Effector memory CD4-positive, alpha-beta T cell (primary cell): Measurements from ENCODE around the gene ACBD7.

Experiments
- DNase-seq, 3 donors: peaks; one replicate each; pipeline ENCODE4 v3.0.0-alpha.2; 2020
- H3K27ac ChIP-seq: 2 replicates; pipeline ENCODE4 v1.7.0; 2013; ENCODE audit warnings: mild to moderate bottlenecking, low read length, moderate library complexity; ENCODE audit not compliant: insufficient read depth, poor library complexity, severe bottlenecking
- H3K27me3 ChIP-seq: replicated peaks from 2 replicates; pipeline ENCODE4 v1.7.0; 2013; ENCODE audit warnings: mild to moderate bottlenecking, low read length; ENCODE audit not compliant: insufficient read depth, control insufficient read depth, poor library complexity, severe bottlenecking
- H3K36me3 ChIP-seq: 2 replicates; pipeline ENCODE4 v1.7.0; 2013; ENCODE audit warnings: mild to moderate bottlenecking, low read length, moderate library complexity; ENCODE audit not compliant: control insufficient read depth, insufficient read depth
- H3K4me1 ChIP-seq: 2 replicates; pipeline ENCODE4 v1.7.0; 2013; ENCODE audit warnings: low read length, mild to moderate bottlenecking; ENCODE audit not compliant: control insufficient read depth, insufficient read depth, poor library complexity, severe bottlenecking
- H3K4me3 ChIP-seq: 2 replicates; pipeline ENCODE4 v1.7.0; 2013; ENCODE audit warnings: low read length, low read depth, mild to moderate bottlenecking; ENCODE audit not compliant: insufficient read depth, poor library complexity, severe bottlenecking
- H3K9me3 ChIP-seq: 2 replicates; pipeline ENCODE4 v1.7.0; 2013; ENCODE audit warnings: mild to moderate bottlenecking, low read length, moderate library complexity; ENCODE audit not compliant: control insufficient read depth

Gene ACBD7

DNA sequence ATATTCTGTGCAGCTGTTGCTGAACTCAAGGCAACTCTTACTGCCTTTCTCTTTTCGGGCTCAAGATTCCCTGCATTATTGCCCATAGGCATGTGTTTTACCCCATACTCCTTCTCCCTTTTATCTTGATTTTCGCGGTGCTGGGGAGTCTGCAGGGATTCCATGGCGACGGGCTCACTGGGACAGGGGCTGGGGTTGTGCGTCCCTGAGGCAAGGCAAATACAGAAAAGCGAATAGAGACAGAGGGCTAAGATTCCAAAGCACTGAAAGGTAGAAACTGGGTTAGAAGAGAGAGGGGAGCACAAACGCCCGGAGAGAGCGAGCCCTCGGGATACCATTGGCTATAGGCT is 8.1 kb upstream of the ACBD7 start:
- peak overlapping the region; percentile 98 for H3K27ac ChIP-seq
- no peaks in the 10 kb centered on the region for H3K9me3 ChIP-seq
- H3K4me3 ChIP-seq: peak overlapping the region; percentile 79
- DNase-seq: no peak
- peaks cover 13% of the 10 kb centered on the region for H3K4me1 ChIP-seq
- H3K36me3 ChIP-seq: peaks cover 7% of the 10 kb centered on the region
- H3K27me3 ChIP-seq: no peaks in the 10 kb centered on the region

DNA sequence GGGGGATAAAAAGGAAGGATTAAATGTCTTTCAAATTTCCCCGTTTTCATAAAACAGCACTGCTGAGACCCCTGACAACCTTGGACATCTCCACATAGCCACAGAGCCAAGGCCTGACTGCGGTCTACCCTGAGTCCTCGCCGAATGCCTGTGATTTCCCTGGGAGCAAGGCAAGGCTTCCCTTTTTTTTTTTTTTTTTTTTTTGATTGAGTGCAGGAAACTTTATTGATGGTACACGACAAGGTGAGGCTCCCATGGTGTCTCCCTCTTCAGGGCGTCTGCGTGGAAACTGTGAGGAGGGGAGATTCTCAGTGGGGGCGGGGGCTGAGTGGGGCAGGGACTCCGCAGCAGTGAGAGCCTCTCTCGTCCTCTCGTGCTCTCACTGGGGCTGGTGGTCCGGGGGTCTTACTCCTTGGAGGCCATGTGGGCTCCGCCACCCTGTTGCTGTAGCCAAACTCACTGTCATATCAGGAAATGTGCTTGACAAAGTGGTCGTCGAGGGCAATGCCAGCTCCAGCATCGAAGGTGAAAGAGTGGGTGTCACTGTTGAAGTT is 4.4 kb upstream of the ACBD7 start:
- no peak for DNase-seq
- no peaks in the 10 kb centered on the region for H3K27me3 ChIP-seq
- H3K4me3 ChIP-seq: no peak overlapping the region
- no peaks in the 10 kb centered on the region for H3K36me3 ChIP-seq
- H3K4me1 ChIP-seq: peaks cover 2% of the 10 kb centered on the region
- no peaks in the 10 kb centered on the region for H3K9me3 ChIP-seq
- no peak overlapping the region for H3K27ac ChIP-seq

DNA sequence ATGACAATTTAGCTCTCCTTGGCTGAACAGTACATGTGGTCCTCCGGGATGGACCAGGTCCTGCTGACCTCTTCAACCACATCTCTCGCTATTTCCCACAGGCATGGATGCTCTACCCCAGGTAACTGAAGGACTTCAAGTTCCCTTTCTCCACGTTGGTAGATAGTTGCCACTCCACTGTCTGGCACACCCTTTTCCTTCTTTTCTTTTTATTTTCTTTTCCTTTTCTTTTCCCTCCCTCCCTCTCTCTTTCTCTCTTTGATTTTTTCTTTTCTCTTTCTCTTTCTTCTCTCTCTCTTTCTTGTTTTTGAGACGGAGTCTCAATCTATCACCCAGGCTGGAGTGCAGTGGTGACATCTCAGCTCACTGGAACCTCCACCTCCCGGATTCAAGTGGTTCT is 2.8 kb upstream of the ACBD7 start:
- Histone ChIP-seq H3K4me3 (no peak overlapping the region), H3K27ac (no peak overlapping the region)
- no peak for DNase-seq

DNA sequence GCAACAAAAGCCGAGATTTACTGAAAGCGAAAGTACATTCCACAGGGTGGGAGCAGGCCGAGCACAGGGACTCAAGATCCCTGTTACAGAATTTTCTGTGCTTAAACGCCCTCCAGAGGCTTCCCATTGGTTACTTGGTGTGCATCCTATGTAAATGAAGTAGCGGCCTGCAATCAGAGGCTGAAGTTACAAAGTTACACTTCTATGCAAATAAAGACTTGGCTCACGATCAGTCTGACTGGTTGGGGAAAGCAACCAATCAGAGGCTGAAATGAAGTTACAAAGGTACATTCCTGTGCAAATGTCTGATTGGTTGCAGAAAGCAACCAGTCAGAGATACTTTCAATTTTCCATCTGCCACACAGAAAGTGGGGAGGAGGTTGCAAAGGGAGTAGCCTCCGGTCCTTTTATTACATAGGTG is 4.1 kb downstream of the ACBD7 start:
- Histone ChIP-seq H3K36me3 (no peaks in the 10 kb centered on the region), H3K9me3 (no peaks in the 10 kb centered on the region), H3K4me3 (no peak overlapping the region), H3K27me3 (no peaks in the 10 kb centered on the region), H3K4me1 (peaks cover 2% of the 10 kb centered on the region), H3K27ac (no peak overlapping the region)
- peak in 1 of 3 donors; percentile 21 for DNase-seq

More for the DNA sequence above, 2.8 kb upstream of the ACBD7 start:
- H3K9me3 ChIP-seq: no peaks in the 10 kb centered on the region
- peaks cover 2% of the 10 kb centered on the region for H3K4me1 ChIP-seq
- H3K36me3 ChIP-seq: no peaks in the 10 kb centered on the region
- no peaks in the 10 kb centered on the region for H3K27me3 ChIP-seq

DNA sequence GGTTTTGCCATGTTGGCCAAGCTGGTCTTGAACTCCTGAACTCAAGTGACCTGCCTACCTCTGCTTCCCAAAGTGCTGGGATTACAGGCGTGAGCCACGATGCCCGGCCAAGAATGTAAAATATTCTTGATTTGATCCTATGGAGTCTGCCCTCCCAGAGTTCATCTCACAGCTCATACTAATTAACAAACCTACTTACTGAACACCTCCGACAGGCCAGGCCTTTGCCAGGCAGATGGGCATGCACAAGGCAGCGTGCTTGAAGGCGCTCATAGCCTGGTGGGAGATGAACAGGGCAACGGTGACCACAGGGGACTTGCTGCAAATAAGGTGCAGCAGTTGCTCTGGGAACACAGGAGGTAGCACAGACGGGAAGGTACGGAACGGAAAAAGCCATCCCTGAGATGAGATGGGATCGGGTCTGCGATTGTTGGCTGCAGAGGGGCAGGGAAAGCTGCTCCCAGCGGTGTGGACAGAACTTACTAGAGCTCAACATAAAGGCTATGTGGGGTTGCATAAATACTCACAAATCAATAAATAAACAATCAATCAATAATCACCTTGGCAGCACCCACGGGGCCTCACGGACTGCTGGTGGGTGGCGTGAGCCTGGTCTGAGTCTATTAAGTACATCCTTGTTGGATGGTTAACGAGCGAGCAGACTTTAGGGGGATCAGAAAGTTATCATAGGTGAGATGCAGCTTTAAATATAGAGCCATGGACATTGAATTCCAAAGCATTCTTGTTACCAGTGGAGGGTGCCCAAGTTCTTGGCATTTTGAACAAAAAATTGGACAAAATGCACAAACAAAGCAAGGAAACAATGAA is 4.7 kb downstream of the ACBD7 start:
- Histone ChIP-seq H3K4me1 (peaks cover 2% of the 10 kb centered on the region), H3K9me3 (no peaks in the 10 kb centered on the region), H3K27me3 (no peaks in the 10 kb centered on the region), H3K4me3 (no peak overlapping the region), H3K27ac (no peak overlapping the region), H3K36me3 (no peaks in the 10 kb centered on the region)
- DNase-seq: no peak

DNA sequence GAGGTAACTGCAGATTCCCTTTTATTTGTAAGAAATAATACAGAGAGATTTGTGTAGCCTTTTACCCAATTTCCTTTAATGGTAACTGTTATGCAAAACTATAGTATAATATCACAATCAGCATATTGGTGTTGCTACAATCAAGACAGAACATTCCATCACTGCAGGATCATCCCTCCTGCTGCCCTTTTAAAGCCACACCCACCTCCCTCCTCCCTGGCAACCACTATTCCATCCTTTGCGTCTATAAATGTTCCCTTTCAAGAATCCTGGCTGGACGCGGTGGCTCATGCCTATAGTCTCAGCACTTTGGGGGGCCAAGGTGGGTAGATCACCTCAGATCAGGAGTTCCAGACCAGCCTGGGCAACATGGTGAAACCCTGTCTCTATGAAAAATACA is 13.2 kb downstream of the ACBD7 start:
- no peaks in the 10 kb centered on the region for H3K36me3 ChIP-seq
- no peak overlapping the region for H3K4me3 ChIP-seq
- no peaks in the 10 kb centered on the region for H3K9me3 ChIP-seq
- H3K27ac ChIP-seq: no peak overlapping the region
- no peak for DNase-seq
- no peaks in the 10 kb centered on the region for H3K4me1 ChIP-seq
- H3K27me3 ChIP-seq: peaks cover 3% of the 10 kb centered on the region

DNA sequence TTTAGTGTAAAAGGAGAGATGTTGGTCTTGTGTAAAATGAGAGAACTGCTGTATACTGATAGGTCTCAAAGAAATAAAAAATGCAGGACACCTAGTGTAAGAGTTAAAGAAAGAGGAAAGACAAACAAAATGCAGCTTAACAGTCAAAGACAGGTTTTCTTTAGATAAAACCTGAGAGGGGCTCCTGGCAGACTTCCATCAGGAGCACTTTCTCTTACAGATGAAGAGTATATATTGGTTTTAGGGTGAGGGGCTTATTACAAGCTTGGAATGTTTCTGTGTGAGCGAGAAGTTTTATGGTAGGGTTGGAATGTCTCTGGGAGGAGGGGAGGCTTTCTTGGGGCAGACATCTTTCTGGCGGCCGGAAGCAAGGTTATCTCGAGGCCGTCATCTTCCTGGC is 16.2 kb downstream of the ACBD7 start:
- no peak overlapping the region for H3K4me3 ChIP-seq
- DNase-seq: no peak
- H3K36me3 ChIP-seq: no peaks in the 10 kb centered on the region
- H3K27me3 ChIP-seq: peaks cover 3% of the 10 kb centered on the region
- no peak overlapping the region for H3K27ac ChIP-seq
- H3K4me1 ChIP-seq: no peaks in the 10 kb centered on the region
- no peaks in the 10 kb centered on the region for H3K9me3 ChIP-seq

DNA sequence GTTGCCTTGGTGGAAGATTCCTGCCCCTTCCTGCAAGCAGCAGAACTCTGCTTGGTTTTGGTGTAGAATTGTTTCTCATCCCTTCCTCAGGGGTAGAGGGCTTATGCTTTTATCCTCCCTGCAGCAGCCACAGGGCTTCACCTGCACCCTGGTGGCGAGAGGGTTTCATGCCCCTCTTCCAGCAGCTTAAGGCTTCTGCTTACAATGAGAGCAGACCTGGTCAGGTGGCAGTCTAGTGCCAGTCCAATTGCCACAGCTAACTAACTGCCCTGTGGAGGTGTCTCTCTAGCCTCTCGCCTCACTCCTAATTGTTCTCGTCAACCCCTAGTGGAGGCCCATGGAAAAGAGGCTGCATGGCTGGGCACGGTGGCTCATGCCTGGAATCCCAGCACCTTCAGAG is 19.3 kb downstream of the ACBD7 start:
- no peak for DNase-seq
- peaks cover 3% of the 10 kb centered on the region for H3K27me3 ChIP-seq
- H3K27ac ChIP-seq: no peak overlapping the region
- H3K4me1 ChIP-seq: no peaks in the 10 kb centered on the region
- H3K9me3 ChIP-seq: no peaks in the 10 kb centered on the region
- H3K4me3 ChIP-seq: no peak overlapping the region
- no peaks in the 10 kb centered on the region for H3K36me3 ChIP-seq

DNA sequence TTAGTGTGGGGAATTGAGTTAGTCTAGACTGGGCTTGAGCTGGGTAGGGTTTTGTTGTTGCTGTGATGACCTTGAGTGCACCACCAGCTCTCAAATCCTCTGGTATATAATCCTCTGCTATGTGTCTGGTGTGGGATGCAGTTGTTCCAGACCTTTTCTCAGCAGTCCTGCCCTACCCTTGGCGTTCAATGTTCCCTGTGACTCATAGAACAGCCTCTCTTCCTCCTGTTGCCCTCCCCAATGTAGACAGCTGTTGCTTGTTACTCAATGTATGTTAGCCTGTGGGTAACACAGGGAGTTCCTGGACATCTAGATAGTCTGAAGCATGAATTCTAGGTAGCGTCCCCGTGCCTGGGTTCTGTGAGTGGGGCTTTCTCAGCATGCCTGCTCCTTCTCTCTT is 19.8 kb downstream of the ACBD7 start:
- DNase-seq: no peak
- H3K4me1 ChIP-seq: no peaks in the 10 kb centered on the region
- no peak overlapping the region for H3K4me3 ChIP-seq
- no peaks in the 10 kb centered on the region for H3K27me3 ChIP-seq
- H3K9me3 ChIP-seq: no peaks in the 10 kb centered on the region
- no peak overlapping the region for H3K27ac ChIP-seq
- no peaks in the 10 kb centered on the region for H3K36me3 ChIP-seq

DNA sequence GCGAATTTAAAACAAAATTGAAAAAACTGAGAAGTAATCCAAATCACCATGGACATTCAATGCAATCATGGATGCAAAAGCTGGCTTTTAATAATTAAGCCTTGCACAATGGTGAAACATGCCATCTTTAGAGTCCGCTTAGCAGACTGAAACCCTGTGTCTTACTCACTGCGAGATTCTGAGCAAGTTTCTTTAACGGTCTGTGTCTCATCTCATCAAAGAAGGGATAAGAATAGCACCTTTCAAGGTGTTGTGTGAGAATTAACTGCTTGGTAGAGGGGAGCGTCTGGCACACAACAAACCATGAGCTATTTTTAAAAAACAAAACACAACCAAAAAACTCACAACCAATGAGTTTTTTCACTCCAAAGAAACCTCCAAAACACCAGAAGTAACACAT is 21.4 kb downstream of the ACBD7 start:
- DNase-seq: no peak
- Histone ChIP-seq H3K27ac (no peak overlapping the region), H3K9me3 (no peaks in the 10 kb centered on the region), H3K27me3 (no peaks in the 10 kb centered on the region), H3K4me1 (no peaks in the 10 kb centered on the region), H3K36me3 (no peaks in the 10 kb centered on the region), H3K4me3 (no peak overlapping the region)
